Activated T-cell treated with anti-CD3 and anti-CD28 coated beads for 24 hours (primary cell): Measurements from ENCODE around the gene VPS72.
"Not testable (repeated sequence)": the region's sequence is repeated elsewhere in the genome, so short reads cannot be mapped to it uniquely, and the experiment has no call there.

Experiments used
- DNase-seq: peaks from one replicate; pipeline ENCODE4 v3.0.0-alpha.2; 2020; ENCODE audit warnings: low read depth

VPS72 gene, protein sequence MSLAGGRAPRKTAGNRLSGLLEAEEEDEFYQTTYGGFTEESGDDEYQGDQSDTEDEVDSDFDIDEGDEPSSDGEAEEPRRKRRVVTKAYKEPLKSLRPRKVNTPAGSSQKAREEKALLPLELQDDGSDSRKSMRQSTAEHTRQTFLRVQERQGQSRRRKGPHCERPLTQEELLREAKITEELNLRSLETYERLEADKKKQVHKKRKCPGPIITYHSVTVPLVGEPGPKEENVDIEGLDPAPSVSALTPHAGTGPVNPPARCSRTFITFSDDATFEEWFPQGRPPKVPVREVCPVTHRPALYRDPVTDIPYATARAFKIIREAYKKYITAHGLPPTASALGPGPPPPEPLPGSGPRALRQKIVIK

DNA sequence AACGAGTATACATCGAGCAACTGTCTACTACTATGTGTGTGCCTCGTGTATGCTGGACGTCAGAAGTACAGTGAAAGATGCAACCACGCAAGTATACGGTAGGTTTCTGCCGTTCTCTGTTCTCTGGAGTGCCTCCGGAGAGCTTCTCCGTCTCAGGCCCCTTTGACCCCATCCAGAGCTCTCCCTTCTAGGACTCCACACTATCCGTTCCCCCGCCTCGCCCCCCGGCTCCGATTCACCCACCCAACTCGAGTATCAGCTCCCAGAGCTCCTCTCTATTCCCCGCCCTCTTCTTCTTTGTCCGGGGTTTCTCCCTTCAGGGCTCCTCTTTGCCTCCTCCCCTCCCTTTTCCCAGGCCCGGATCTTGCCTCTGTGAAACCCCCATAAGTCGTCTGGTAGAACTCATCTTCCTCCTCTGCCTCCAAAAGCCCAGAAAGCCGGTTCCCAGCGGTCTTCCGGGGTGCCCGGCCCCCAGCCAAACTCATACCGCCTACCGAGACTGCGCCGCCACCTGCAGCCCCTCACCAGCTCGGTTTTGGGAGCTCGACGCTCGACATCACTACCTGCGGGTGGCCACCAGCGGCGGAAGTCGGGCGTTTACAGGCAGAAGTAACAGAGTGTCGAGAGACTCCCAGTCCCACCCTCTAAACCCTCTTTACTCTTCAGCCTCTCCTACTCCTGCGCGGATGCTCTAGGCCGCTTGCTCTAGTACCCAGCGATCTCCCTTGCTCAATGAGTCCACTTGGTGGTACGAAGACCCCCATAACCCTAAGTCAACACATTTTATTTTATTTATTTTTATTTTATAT lies at the start of gene VPS72:
Gene VPS72 (minus strand): TSS at position 561 of the 809 bp plus-strand sequence. CDS start 76 bp downstream, at position 485.
- DNase-seq = peak; percentile 82

DNA sequence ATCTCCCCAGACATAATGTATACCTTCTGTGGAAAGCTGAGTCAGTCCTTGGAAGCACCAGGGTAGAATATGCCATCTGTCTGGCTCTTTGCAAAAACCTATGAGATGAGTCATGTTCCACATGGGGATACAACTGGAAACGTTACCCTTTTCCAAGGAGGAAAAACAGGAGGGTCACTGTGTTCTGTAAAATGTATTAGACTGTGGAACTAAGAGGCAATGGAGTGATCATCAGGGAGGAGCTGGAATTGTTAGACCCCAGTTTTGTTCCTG lies 48.4 kb upstream of the VPS72 start:
- no peak for DNase-seq

DNA sequence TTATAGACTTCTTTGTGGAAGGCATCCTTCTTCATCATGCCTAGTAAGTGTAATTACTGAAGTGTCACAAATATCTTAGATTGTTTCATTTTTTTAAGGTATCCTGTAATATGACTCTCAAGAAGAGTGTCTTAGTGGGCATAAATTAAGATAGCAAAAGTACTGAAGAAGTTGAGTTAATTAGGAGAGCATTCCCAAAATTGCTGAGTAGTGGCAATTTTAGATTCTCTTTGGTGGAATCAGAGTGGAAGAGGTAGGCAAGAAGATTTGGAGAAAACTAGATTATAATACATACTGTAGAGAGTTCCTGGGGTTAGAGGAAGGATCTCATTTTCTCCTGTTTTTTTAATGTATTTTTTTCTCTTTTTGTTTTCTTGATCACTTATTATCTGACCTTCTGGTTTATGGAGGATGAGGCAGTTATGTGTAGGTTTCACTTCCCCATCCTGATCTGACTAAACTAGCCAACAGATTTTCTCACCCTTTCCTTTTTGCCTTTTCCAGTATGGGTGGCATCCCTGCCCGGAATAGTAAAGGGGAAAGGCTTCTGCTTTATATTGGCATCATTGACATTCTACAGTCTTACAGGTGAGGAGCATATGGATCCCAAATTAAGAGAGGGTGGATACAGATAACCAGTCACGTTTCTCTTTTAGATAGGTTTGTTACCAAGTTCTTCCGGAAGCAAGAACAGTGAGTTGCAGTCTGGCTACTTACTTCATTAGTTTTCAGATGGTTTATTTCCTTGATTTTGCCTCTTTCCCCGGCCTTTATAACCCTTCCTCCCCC lies 47.9 kb upstream of the VPS72 start:
- DNase-seq = no peak

DNA sequence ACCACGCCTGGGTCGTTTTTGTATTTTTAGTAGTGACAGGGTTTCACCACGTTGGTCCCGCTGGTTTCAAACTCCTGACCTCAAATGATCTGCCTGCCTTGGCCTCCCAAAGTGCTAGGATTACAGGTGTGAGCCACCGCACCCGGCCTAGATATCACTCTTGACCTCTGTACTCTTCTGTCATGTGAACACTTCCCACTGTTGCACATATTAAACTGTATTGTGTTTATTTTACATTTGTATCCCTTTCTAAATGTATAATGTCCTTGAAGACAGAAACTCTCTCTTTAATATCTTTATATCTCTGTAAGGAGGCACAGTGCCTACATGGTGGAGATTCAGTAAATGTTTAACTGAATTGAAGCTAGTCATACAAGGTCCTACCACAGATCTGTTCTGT lies 45.2 kb upstream of the VPS72 start:
- DNase-seq = no peak

- no peak for DNase-seq
Observed at GRCh38 chr1:151222130-151222529, 32.1 kb upstream of the VPS72 start.

GRCh38 chr1:151221616-151222015 lies 31.6 kb upstream of the VPS72 start:
- no peak for DNase-seq

DNA sequence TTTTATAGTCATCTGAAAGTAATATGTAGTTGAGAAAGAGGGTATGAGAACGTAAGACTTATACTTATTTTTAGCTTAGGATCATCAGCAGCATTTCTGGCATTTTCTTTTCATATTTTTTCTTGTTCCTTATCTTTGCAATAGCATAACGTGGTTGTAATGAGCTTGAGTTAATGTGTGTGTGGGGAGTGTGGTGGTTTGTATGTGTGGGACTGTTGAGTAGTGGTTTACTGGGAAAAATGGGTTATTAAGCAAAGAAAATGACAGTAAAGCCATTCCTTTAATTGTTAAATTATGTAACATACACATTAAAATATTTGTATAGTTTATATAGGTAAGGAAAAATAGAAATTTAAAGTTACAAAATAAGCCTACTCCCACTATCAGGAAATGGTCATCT lies 23.6 kb upstream of the VPS72 start:
- DNase-seq = no peak

DNA sequence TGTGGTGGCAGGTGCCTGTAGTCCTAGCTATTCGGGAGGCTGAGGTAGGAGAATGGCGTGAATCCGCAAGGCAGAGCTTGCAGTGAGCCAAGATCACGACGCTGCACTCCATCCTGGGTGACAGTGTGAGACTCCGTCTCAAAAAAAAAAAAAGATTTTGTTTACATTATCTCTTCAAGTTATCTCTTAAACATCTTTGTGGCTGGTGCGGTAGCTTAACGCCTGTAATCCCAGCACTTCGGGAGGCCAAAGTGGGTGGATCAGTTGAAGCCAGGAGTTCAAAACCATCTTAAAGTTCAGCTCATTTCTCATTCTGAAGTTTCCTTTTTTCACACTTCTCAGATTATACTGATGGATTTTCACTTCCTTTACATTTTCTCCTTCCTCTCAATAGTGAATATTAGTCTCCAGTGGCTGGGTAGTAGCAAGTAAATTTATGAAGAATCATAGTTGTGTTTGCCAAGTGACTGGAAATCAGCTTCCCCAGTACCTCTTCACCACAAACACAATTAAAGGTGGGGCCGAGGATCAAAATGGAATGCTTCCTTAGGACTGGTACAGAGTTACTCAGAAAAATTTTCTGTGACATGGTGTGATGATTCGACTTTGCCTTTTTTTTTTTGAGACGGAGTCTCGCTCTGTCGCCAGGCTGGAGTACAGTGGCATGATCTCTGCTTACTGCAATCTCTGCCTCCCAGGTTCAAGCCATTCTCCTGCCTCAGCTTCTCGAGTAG lies 22.1 kb upstream of the VPS72 start:
- no peak for DNase-seq

- DNase-seq = no peak
Observed at GRCh38 chr1:151210830-151211229, 20.8 kb upstream of the VPS72 start.

GRCh38 chr1:151205381-151205965 lies 15.5 kb upstream of the VPS72 start:
- not testable (repeated sequence) for DNase-seq

DNA sequence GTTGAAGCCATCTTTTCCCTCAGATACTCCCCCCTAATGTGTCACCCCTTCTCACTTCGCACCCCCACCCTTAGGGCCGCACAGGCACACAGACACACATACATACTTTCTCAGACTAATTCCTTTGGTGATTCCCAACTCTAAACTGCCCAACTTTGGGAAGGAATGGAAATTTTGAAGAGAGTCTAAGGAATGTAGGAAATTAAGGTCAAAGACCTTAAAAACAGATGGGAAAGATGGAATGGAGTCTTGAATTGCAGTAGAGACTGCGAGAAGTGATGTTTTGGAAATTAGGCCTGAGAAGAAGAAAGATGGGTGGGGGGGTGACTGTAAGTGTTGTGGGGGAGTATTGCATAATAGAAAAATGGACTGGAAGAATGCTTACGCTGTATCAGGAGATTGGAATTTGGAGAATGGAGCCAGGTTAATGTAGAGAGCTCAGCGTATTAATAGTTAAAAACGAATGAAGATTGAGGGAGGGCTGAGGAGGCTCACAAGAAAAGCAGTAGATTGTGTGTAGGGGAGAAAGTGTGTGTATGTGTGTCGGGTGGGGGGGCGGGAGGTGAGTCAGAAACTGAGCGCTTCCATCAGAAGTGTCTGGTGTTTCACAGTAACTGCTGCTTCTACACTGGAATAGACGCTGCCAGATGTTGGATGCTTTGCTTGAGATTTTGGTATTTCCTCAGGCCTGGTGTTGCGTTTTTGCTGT lies 10.0 kb upstream of the VPS72 start:
- no peak for DNase-seq

DNA sequence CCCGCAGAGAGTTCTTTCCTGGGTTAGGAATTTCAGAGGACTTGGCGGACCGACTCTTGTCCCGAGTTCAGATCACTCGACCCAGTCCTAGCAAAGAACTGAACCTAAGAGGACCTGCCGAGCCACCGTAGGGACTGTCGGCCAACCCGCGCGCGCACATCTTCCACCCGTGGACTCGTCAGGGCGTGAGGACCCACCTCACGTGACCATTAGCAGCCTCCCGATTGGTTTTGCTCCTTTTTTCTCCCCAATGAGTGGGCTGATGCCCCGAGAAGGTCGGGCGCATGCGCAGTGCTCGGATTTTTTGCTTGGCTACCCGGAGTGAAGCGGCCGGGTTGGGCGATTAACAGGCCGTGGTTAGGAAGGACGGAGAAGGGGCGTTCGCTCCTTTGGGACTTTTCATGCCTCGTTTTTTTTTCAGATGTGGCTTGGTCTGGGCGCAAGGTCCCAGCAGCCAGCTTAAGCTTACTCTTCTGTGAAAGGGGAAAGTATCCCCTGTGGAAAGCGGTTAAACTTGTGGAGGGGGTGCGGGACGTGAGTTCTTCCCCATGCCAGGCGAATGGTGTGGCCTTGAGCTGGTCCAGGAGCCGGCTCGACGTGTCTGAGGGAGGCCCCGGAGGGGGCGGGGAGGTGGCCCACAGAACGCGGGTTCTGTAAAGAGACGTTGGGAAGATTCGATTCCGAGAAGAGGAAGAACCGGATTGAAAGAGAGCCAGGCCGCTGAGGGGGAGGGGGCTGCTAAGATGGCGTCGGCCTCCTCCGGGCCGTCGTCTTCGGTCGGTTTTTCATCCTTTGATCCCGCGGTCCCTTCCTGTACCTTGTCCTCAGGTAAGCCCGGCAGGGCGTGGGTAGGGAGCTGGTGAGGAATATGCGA lies 8.5 kb upstream of the VPS72 start, which contains the start of gene PIP5K1A:
Gene PIP5K1A (plus strand): TSS at position 299 of the 874 bp plus-strand sequence. CDS start 445 bp downstream, at position 744.
- peak; percentile 98 for DNase-seq

GRCh38 chr1:151197863-151198253 lies 7.9 kb upstream of the VPS72 start:
- no peak for DNase-seq

GRCh38 chr1:151196292-151196800 lies 6.3 kb upstream of the VPS72 start:
- peak; percentile 32 for DNase-seq

GRCh38 chr1:151194894-151195594 lies 5.0 kb upstream of the VPS72 start:
- not testable (repeated sequence) for DNase-seq

DNA sequence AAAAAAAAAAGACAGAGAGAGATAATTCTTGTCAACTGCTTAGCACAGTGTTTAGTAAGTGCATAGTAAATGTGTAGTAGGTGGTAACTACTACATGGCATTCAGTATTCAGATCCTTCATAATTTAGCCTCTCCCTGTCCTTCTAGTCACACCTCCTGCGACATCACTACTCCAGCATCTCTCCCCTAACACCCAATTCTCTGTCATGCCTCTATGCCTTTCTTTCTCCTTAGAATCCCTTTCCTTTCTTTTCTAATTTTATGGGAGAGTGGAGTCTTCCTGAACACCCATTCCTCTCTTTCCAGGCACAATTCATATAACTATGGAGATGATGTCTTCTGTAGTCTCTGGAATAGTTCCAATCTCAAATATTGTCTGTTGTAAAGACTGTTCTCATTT lies 3.9 kb upstream of the VPS72 start:
- no peak for DNase-seq

- DNase-seq = no peak
Observed at GRCh38 chr1:151193304-151193703, 3.3 kb upstream of the VPS72 start.

GRCh38 chr1:151192047-151192446 lies 2.0 kb upstream of the VPS72 start:
- DNase-seq = no peak

DNA sequence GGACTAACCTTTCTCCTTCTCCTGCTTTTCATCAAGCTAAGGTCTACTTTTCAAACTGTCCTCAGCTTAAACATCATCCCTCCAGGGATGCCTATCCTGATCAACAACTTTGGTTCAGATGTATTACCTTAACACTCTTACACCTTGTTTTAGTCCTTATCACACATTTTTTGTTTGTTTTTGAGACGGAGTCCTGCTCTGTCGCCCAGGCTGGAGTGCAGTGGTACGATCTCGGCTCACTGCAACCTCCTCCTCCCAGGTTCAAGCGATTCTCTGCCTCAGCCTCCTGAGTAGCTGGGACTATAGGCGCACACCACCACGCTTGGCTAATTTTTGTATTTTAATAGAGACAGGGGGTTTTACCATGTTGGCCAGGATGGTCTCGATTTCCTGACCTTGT lies 1.3 kb downstream of the VPS72 start:
- DNase-seq = not testable (repeated sequence)
